ENCODE results near the gene PTPN13.

GRCh38 chr4:86688026-86688425 is 93.9 kb downstream of the PTPN13 start:
- no peak for TF ChIP-seq CTCF (IDR thresholded peaks at IDR 0.05)
- TF ChIP-seq EP300 (IDR thresholded peaks at IDR 0.05): no peak
- no peak for TF ChIP-seq POLR2A (IDR thresholded peaks at IDR 0.05; ENCODE audit: low read depth)

All from esophagus muscularis mucosa (tissue), 4 donors.